Measurements from ENCODE around the gene KYNU.
A peak's percentile ranks its signal among the peaks of the same experiment; 100 is the strongest.
"Not testable (repeated sequence)": the region's sequence is repeated elsewhere in the genome, so short reads cannot be mapped to it uniquely, and the experiment has no call there.

KYNU gene

GRCh38 chr2:143034292-143035074 lies 157.0 kb downstream of the KYNU start:
- peak; percentile 92 for DNase-seq

DNA sequence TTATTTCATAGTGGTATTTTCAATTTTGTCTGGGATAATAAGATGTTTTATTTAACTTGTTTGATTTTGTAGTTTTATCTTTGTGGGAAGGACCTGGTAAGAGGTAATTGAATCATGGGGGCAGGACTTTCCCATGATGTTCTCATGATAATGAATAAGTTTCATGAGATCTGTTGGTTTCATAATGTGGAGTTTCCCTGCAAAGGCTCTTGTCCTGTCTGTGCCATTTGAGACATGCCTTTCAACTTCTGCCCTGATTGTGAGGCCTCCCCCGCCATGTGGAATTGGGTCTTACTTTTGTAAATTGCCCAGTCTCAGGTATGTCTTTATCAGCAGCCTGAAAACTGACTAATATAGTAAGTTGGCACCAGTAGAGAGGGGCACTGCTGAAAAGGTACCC lies 174.0 kb downstream of the KYNU start:
- DNase-seq = no peak

DNA sequence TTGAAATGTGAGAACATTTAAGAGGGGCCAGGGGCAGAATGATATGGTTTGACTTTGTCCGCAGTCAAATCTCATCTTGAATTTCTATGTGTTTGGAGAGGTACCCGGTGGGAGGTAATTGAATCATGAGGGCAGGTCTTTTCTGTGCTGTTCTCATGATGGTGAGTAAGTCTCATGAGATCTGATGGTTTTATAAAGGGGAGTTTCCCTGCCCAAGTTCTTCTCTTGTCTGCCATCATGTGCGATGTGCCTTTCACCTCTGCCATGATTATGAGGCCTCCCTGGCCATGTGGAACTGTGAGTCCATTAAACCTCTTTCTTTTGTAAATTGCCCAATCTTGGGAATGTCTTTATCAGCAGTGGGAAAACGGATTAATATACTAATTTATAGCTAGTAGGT lies 176.0 kb downstream of the KYNU start:
- not testable (repeated sequence) for DNase-seq

DNA sequence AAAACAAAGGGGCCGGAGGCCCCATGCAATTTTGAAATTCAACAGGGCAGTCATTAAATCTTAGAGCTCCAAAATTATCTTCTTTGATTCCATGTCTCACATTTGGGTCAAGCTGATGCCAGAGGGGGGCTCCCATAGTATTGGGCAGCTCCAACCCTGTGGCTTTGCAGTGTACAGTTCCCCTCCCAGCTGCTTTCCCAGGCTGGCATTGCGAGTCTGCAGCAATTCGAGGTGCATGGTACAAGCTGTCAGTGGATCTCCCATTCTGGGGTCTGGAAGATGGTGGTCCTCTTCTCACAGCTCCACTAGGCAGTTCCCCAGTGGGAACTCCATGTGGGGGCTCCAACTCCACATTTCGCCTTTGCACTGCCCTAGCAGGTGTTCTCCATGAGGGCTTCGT lies 179.1 kb downstream of the KYNU start:
- no peak for DNase-seq

DNA sequence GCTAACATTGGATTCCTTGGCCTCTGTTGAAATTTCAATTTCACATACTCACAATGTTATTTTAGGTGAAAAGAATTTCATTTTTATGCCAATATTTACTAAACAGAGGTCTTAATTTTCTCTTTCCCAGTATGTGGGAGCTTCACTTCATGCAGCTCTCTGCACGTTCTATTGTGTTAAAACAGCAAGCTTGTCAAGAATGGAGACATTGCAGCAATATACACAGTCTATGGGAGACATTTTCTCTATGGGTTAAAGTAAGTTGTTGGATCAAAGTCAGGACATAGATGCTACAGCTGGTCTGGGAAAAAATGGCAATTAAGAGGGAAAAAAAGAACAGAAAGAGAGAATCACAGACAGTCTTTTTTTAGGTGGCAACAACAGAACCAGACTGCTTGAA lies 181.4 kb downstream of the KYNU start:
- no peak for DNase-seq

- DNase-seq = no peak
These were observed 186.2 kb downstream of the KYNU start for GRCh38 chr2:143063612-143064200.

GRCh38 chr2:143068094-143068493 lies 190.6 kb downstream of the KYNU start:
- DNase-seq = no peak

GRCh38 chr2:143068509-143068908 lies 191.0 kb downstream of the KYNU start:
- DNase-seq = peak; percentile 25

- no peak for DNase-seq
These were observed 193.2 kb downstream of the KYNU start for GRCh38 chr2:143070704-143071103.

DNA sequence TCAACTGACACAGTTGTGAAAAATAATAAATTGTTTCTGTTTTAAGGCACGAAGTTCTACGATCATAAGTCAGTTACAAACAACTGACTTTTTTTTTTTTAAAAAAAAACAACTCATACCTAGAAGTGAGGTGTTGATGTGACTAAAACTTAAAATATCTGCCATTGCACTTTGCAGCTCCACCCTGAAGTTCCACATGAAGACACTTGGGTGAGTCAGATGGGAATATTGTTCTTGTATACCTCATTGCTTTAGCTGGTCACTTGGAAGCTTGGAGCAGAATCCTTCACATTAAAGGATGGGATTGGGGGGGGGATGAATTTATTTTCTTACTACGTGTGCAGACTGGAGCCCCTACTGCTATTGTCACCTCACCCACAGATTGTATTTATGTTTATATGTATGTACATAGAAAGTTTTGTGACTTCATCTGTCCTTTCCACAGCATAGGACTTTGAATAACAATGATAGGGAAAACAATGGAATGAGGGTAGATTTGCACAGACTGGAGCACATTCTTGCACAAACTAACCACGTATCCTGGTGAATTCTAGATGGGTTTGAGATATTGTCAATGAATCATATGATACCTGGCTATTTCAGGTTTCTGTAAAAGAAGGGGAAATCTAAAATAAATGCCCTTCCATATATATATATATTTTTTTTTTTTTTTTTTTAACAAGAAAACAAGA lies 193.9 kb downstream of the KYNU start:
- DNase-seq = no peak

DNA sequence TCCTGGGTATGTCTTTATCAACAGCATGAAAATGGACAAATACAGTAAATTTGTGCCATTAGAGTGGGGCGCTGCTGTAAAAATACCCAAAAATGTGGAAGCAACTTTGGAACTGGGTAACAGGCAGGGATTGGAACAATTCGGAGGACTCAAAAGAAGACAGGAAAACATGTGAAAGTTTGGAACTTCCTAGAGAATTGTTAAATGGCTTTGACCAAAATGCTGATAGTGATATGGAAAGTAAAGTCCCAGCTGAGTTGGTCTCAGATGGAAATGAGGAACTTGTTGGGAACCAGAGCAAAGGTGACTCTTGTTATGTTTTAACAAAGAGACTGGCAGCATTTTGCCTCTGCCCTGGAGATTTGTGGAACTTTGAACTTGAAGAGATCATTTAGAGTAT lies 197.4 kb downstream of the KYNU start:
- DNase-seq = not testable (repeated sequence)

GRCh38 chr2:143075711-143076110 lies 198.2 kb downstream of the KYNU start:
- DNase-seq = no peak

GRCh38 chr2:143078104-143078503 lies 200.6 kb downstream of the KYNU start:
- peak; percentile 32 for DNase-seq

DNA sequence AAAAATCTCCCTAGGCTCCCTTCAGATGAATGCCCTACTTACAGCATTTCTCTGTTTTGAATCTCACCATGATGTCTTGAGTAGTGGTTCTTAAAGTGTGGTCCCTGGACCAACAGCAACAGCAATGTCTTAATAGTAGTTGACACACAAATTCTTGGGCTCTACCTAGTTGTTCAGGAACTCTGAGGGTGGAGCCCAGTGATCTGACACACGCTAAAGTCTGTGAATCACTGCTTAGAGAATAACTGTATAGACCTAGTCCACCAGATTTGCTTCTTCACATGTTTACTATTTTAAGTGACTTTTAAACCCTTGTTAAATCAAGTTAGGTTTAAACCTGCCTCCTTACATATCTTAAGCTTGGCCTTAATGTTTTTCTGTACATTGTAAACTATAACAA lies 204.2 kb downstream of the KYNU start:
- no peak for DNase-seq

- peak; percentile 57 for DNase-seq
These were observed 206.2 kb downstream of the KYNU start for GRCh38 chr2:143083636-143084035.

DNA sequence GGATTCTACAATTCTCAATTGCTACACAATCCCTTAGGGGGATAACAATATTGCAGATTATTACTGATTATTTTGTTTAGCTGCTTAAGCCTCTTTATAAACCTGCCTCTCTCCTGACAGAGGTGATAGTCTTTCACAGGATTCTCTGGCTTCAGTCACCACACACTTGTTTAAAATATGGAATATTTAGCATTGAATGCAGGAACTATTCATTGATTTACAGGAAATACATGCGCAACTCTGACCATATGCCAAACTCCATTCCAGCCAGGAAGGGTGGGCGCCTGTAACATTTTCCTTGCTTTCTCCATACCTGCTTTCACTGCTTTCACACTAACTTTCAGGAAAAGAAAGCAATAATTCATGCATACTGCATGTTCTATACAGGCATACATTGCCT lies 207.0 kb downstream of the KYNU start:
- DNase-seq = no peak

GRCh38 chr2:143085125-143085784 lies 207.8 kb downstream of the KYNU start:
- no peak for DNase-seq

GRCh38 chr2:143087033-143087432 lies 209.6 kb downstream of the KYNU start:
- DNase-seq = peak; percentile 9

DNA sequence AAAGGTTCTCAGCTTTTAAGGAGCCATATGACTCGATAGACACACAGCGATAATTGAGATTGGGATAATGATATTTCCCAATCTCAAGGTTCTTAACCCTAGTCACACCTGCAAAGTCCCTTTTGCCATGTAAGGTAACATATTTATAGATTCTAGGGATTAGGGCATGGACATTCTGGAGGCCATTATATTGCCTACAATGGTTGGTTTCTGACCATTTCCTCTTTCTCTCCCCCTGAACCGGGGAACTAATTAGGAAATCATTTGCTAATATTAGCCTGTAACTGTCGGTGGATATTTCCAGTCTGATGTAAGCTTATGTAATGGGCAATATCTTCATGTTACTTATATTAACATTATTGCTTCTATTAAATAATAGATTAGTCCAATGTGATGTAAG lies 210.9 kb downstream of the KYNU start:
- no peak for DNase-seq

DNA sequence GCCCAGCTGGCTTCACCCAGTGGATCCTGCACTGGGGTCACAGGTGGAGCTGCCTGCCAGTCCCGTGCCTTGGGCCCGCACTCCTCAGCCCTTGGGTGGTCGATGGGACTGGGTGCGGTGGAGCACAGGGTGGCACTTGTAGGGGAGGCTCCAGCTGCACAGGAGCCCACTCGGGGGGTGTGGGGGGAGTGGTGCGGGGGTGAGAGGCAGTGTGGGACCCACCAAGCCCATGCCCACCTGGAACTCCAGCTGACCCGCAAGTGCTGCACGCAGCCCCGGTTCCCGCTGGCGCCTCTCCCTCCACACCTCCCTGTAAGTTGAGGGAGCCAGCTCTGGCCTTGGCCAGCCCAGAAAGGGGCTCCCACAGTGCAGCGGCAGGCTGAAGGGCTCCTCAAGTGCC lies 212.1 kb downstream of the KYNU start:
- DNase-seq = not testable (repeated sequence)

All from OCI-M1 (cell line).